GM18951 (cell line): Measurements from ENCODE around the gene KPTN.

Source experiments
- POLR2A ChIP-seq: IDR thresholded peaks from 4 replicates; pipeline ENCODE4 v1.6.1; 2011; ENCODE audit warnings: mild to moderate bottlenecking; ENCODE audit not compliant: insufficient read length, insufficient read depth; ENCODE audit errors: extremely low read depth
- in situ Hi-C: fragments of 300-500 bp; cut with MboI; formaldehyde crosslinking; loops from one replicate; pipeline ENCODE4 v1.12.0; 2022; ENCODE audit warnings: low sequenced_read_pairs, mixed read lengths, inconsistent platforms; ENCODE audit not compliant: unreplicated experiment

The KPTN gene

GRCh38 chr19:47483800-47484690, at the start of gene KPTN:
Gene KPTN (minus strand): TSS chr19:47484219. CDS start chr19:47484160, 59 bp downstream.
- TF ChIP-seq POLR2A: peak; percentile 88
- in situ Hi-C loops: no loop called here

GRCh38 chr19:47531640-47532387, 47.8 kb upstream of the KPTN start:
- in situ Hi-C loops: no loop called here
- no peak for TF ChIP-seq POLR2A

- in situ Hi-C loops: no loop called here
- no peak for TF ChIP-seq POLR2A
These were observed 45.2 kb upstream of the KPTN start for GRCh38 chr19:47529018-47529742.

- in situ Hi-C loops: no loop called here
These were observed 42.8 kb upstream of the KPTN start for GRCh38 chr19:47526798-47527197.

GRCh38 chr19:47523473-47523872, 39.5 kb upstream of the KPTN start:
- in situ Hi-C loops: no loop called here
- TF ChIP-seq POLR2A: no peak

More at GRCh38 chr19:47526798-47527197, 42.8 kb upstream of the KPTN start:
- TF ChIP-seq POLR2A: no peak

- TF ChIP-seq POLR2A: no peak
- in situ Hi-C loops: no loop called here
These were observed 37.6 kb upstream of the KPTN start for GRCh38 chr19:47521473-47522180.

GRCh38 chr19:47520839-47521238, 36.8 kb upstream of the KPTN start:
- TF ChIP-seq POLR2A: no peak
- in situ Hi-C loops: no loop called here

GRCh38 chr19:47520343-47520806, 36.4 kb upstream of the KPTN start:
- TF ChIP-seq POLR2A: no peak
- in situ Hi-C loops: no loop called here

GRCh38 chr19:47518854-47519253, 34.8 kb upstream of the KPTN start:
- in situ Hi-C loops: no loop called here
- TF ChIP-seq POLR2A: no peak

GRCh38 chr19:47518139-47518538, 34.1 kb upstream of the KPTN start:
- in situ Hi-C loops: no loop called here
- TF ChIP-seq POLR2A: no peak

- in situ Hi-C loops: no loop called here
- TF ChIP-seq POLR2A: peak; percentile 88
These were observed 31.0 kb upstream of the KPTN start, which contains the start of gene NAPA for GRCh38 chr19:47514869-47515588. Gene NAPA (minus strand): TSS chr19:47515063. CDS start chr19:47514940, 123 bp downstream.
